GM19193 (cell line): ENCODE measurements around the gene WIPF1.

Source experiments
- POLR2A ChIP-seq: IDR thresholded peaks from 4 replicates; pipeline ENCODE4 v1.6.1; 2011; ENCODE audit not compliant: insufficient read depth, insufficient read length; ENCODE audit errors: extremely low read depth

The WIPF1 gene

DNA sequence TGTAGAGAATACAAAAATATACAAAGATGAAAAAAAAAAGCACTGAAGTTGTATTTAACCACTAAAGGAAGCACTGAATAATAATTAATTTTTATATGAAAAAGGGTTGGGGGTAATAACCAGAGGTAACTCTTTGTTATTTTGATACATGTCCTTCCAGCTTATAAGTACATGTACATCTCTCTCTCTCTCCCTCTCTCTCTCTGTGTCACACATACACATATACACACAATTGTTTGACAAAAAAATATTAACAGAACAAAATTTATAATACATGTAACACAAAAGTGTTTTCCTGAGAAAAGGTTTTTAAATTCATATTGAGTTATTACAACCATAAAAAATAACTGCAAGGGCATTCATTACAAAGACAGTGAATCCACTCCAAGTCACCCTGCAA lies 4.6 kb downstream of the WIPF1 start:
- no peak for TF ChIP-seq POLR2A

DNA sequence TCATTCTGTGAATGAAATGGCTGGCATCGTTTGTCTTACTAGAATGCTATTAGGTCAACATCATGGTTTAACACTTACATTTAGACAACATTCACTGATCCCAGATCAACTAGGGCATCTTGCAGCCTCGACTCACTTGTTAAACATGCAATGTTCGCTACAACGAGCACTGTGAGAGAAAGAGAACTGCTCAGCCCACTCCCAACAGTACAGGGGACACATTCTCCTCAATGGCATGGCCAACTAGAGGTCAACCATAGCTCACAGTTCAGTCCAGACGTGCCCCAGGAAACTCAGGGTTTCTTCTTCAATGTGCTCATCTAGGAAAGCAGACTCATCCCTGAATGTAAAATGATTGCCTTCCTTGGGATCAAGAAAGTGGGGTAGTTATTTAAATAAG lies 5.9 kb downstream of the WIPF1 start:
- no peak for TF ChIP-seq POLR2A

DNA sequence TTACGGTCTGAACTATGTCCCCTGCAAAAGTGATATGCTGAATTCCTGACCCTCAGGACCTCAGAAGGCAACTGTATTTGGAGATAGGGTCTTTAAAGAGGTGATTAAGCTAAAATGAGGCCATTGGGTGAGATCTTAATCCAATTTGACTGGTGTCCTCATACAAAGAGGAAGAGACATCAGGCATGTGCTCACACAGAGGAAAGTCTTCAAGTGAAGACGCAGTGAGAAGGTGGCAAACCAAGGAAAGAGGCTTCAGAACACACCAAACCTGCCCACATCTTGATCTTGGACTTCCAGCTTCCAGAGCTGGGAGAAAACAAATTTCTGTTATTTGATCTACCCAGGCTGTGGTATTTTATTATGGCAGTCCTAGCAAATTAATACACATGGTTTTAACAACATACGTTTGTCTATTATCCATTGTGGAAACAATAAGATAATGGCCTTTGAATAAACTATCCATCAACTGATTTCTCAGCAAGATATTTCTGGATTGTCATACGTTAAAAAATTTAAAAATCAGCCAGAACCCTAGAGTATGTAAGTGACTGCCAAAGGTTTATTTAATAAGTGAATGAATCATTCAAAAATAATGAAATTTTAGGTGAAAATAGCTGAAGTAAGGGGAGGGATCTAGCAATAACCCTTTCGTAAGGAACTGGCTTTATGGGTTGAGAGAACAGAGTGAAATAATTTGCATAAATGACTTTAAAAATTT lies 6.5 kb downstream of the WIPF1 start:
- TF ChIP-seq POLR2A: no peak

DNA sequence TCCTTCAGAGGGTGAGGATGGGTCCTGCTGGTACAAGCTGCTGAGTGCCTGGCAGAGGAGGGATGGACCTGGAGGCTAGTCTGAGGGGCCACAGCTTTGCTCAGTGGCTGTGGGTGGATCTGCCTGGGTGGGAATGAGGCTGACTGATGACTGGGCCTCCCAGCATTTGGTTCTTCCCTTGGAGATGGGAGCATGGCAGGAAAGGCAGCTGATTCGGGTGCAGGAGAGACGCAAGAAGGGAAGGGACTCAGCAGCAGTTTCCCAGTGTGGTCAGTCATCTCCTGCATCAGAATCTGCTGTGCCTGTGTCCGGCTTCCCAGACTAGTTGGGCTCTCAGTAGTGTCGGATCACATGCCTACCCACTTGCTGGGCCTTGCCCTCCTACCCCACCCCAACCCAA lies 7.3 kb downstream of the WIPF1 start:
- no peak for TF ChIP-seq POLR2A

DNA sequence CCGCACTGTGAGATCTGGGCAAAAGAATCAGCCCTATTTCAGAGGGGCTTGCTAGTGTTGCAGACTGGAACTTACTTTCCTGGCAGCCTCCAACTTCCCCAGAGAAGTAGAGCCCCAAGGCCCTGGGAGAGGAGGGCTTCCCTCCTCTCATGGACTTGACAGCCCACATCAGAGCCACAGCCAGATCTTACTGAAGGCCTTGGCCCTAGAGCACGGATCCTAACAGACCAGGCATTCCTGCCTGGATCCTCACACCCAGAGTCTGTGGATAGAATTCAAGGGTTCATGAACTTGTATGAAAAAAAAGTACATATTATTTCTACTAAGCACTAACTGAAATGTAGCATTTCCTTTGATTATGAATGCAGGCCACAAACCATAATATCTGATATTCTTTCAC lies 8.3 kb downstream of the WIPF1 start:
- no peak for TF ChIP-seq POLR2A

DNA sequence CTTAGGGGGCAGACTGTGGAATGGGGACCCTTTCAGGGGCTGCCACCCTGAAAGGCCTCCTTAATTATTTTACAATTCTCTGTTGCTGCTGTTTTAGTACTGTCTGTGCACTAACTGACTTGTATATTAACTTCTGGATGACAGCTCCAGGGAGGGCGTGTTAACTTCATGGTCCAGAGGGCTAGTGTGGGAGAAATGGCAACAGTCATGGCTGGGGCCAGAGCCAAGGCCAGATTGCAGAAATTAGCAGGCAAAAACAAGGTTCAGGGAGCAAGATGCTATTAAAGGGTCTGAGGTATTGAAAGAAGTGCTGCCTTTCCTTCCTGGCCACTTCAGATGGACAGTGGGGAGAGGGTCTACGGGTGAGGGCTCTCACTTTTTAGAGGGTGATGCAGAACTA lies 9.1 kb downstream of the WIPF1 start:
- TF ChIP-seq POLR2A: no peak

DNA sequence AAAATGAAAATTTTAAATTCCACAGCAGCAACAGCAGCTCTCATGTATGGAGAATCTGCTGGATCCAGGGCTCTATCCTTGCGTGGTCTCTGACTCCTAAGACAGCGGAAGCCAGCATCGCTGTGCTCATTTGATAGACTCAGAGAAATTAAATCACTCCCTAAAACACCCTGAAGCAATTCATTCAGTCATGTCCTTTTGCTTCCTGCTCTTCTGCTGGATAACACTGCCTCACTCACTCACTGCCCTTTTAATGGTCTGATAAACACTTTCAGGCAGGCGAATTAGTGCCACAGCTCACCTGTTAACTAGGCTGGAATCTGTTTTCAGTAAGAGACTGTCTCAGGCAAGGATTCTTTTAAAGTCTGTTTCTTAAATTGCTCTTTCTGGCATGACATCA lies 10.0 kb downstream of the WIPF1 start:
- no peak for TF ChIP-seq POLR2A

DNA sequence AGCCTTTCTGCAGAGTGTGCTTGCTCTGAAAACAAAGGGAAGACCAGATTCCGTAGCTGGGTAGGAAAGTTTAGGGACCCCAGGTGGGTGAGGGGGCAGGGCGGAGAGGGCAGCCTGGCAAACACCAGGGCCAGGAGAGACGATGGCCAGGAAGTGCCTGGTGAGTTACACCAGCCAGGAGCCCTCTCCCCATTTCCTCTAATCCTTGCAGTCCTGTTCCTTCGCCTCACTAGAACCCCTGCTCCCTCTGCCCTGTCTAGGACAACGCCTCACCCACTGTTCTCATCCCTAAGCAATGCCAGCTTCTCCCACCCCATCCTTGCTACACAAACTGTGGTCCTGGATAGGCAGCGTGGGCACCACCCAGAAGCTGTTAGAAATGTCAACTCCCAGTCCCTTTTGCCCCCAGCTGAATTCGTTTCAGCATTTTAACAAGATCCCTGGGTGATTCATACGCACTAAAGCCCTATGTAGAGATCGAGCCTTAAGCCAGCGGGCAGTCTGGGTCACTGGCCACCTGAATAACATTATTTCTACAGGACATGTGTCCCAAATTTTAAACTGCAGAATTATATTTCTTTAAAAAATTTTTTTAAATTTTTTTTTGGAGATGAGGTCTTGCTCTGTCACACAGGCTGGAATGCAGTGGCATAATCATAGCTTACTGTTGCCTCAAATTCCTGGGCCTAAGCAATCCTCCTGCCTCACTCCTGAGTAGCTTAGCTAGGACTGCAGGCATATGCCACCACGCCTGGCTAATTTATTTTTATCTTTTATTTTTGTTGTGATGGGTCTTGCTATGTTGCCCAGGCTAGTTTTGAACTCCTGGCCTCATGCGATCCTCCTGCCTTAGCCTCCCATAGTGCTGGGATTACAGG lies 10.9 kb downstream of the WIPF1 start:
- no peak for TF ChIP-seq POLR2A

DNA sequence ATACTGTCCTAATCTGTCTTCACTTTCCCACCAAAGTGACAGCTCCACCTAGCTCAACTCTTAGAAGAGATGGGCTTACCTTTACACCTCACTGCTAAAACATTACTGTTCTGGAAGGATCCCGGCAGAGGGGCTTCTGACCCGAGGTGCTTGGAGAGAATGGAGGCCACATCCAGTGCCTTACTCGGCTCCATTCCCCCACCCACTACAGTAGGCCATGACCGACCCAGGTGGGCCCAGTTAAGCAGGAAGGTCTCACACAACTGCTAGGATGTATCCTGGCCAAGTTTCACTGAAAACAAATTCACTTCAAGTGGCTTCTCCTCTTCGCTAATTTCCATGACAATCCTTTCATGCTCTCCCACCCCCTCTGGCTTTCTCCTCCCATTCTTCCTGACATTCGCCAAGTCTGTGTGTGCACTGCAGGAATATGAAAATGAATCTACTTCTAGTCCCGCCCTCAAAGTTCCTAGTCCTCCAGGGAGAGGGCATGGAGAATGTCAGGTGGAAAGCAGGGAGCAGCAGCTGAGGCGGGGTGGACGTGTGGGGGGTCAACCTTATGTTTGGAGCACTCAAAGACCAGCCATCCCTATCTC lies 11.8 kb downstream of the WIPF1 start:
- no peak for TF ChIP-seq POLR2A

DNA sequence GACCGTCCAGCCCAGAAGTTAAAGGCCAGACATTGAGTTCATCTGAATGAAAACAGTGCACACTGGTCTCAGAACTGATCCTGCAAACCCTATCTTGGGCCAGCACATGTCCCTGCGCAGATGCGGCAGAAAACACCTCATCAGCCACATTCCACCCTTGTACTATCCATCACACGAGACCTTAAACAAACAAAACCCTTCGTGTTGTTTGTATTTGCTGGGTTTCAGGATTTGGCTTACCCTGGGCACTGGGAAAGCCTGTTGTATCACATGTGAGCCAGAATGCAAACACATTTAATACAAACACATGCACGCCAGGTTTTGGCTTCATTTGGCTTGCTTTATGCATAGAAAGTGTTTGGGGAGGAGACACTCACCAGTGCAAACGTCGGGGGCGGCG lies 12.5 kb downstream of the WIPF1 start:
- TF ChIP-seq POLR2A: no peak

DNA sequence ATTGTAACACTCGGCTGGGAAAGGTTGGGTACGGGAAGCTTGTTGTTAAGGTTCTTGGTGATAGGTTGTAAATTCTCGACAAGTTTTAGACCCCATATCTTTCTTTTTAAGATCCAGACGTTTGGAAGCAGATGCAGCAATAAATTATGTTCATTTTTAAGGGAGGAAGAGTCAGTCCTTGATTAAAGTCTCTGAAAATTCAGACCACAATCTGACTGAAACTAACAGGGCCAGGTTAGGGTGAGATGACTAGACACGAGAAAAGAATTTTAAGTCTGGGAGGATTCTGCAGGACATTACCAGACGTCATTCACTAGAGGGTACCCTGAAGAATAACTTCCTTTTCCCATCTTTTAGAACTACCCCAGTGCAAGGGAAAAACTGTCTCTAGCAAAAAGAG lies 16.1 kb downstream of the WIPF1 start:
- TF ChIP-seq POLR2A: no peak

DNA sequence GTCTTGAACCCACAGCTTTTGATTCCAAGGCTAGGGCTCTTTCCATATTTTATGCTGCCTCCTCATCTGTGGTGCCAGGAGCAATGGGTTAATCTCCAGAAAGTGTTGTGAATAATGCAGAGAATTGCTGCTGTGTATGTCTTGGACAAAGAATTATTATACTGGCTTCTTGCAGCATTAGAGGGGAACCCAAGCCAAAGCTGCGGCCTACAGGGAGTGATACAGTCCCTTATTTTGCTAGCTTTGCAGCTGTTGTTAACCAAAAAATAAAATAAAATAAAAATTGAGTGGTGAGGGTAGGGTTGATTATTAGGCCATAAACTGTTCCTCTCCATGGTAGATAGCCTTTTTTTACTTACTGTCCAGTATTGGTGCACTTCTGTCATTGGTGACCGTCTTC lies 16.7 kb downstream of the WIPF1 start:
- no peak for TF ChIP-seq POLR2A

DNA sequence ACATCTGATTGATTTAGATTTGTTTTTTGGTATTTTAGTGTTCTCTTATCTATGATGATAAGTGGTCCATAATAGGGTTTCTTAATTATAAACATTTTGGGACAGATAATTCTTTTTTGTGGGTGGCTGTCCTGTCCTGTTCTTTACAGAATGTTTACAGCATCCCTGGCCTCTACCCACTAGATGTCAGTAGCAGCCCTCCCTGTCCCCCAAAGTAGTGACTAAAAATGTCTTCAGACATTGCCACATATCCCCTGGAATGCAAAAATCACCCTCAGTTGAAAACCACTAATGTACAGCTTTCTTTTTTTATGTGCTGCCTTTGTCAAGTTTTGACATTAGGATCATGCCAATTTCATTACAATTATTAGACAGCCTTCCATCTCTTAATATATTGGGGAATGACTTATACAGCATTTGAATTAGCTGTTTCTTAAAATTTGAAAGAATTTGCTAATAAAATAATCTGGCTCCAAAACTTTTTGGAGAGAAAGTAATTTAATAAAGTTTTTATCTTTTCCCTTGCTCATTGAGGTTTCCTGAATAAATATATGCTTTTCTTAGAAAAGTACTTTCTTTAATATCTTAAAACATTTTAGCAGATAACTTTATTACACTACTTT lies 19.5 kb downstream of the WIPF1 start:
- TF ChIP-seq POLR2A: no peak

DNA sequence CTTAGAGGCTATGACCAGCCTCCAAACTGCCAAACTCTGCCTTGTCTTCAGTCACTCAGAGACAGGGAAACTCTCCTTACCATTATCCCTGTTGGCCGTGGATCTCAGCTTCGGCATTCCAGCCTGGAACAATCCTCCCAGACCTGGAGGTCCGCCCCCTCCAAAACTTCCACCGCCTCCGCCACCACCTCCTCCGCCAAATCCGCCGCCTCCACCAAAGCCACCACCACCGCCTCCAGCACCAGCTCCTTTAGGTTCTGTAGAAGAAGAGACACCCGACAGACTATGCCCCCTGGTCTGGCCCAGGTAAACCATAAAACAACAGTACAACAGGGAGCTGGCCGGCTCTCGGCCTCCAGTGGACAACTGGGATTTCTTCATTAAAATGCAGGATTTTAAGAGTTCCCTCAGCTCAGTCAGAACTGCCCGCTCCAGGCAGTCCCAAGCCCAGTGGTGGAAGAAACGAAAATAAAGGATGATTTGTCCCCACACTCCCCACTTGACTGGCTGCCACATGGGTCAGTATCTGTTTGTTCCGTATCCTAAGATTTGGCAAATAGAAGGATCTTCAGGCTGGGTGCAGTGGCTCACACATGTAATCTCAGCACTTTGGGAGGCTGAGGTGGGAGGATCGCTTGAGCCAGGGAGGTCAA lies 22.4 kb downstream of the WIPF1 start:
- no peak for TF ChIP-seq POLR2A

DNA sequence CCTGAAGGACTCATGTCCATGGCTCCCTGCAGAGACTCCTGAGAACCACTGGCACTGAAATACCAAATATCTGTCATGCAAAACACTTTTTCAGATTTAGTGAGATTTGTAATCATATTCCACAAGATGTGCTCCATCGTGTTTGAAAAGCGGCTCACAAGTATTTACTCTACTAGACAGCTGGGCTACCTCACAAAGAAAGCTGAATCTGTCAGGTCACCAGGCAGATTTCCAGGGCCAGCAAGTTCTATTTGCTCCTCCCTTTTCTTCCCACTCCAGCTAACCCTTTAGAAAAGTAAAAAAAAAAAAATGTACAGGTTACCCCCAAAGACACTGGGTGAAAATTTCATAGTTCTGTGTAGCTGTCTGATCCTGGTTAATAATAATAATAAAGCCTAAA lies 22.9 kb downstream of the WIPF1 start:
- TF ChIP-seq POLR2A: no peak
